H1 (cell line): Measurements from ENCODE around the gene RNF13. TPM values are rescaled to one million over a fixed set of nuclear protein-coding genes. Genes with fewer than 3 reads are reported as not detected.

Source experiments
- CTCF ChIA-PET: fragments of 300-600 bp; sonication (Branson Sonifier 250); formaldehyde crosslinking; loops from one replicate; lab custom pipeline; 2021; ENCODE audit not compliant: partially characterized antibody; lab: Charles Lee
- POLR2A ChIA-PET: fragments of 300-600 bp; sonication (Branson Sonifier 250); formaldehyde crosslinking; loops from one replicate; lab custom pipeline; 2021; ENCODE audit warnings: inconsistent platforms; ENCODE audit not compliant: partially characterized antibody; lab: Charles Lee
- DNase-seq, 2 experiments: peaks; one replicate each; pipeline versions ENCODE4 v3.0.0 to v3.0.0-alpha.2; 2010 to 2022; ENCODE audit warnings: low spot score in 2 of 2, low read depth in 1 of 2, mixed read lengths in 1 of 2
- FAIRE-seq: peaks from 2 replicates; lab custom pipeline; 2011; peaks lifted over from hg19 to GRCh38; lab: Jason Lieb, UNC
- H2AFZ ChIP-seq: 2 replicates; pipeline ENCODE4 v1.8.1; 2012; ENCODE audit warnings: low read length, inconsistent platforms
- H2AK5ac ChIP-seq: 2 replicates; pipeline ENCODE4 v1.6.1; 2013; ENCODE audit warnings: low read depth, low read length
- H2BK120ac ChIP-seq: replicated peaks from 2 replicates; pipeline ENCODE3; 2013; ENCODE audit warnings: low read depth, low read length, inconsistent platforms
- H2BK12ac ChIP-seq: 2 replicates; pipeline ENCODE4 v1.6.1; 2013; ENCODE audit warnings: low read depth, low read length
- H2BK15ac ChIP-seq: 2 replicates; pipeline ENCODE4 v1.6.1; 2013; ENCODE audit warnings: low read length
- H2BK20ac ChIP-seq: 2 replicates; pipeline ENCODE4 v1.6.1; 2013; ENCODE audit warnings: low read length
- H2BK5ac ChIP-seq: 2 replicates; pipeline ENCODE4 v1.6.1; 2013; ENCODE audit warnings: low read depth, low read length
- H3K14ac ChIP-seq: 2 replicates; pipeline ENCODE4 v1.6.1; 2013; ENCODE audit warnings: inconsistent platforms; ENCODE audit not compliant: insufficient read length
- H3K18ac ChIP-seq: 2 replicates; pipeline ENCODE4 v1.6.1; 2013; ENCODE audit warnings: low read length; ENCODE audit errors: extremely low read depth
- H3K23ac ChIP-seq: 2 replicates; pipeline ENCODE4 v1.6.1; 2013; ENCODE audit warnings: inconsistent platforms; ENCODE audit not compliant: insufficient read length
- H3K23me2 ChIP-seq: 2 replicates; pipeline ENCODE4 v1.6.1; 2013; ENCODE audit warnings: low read depth, low read length
- H3K27ac ChIP-seq: 2 replicates; pipeline ENCODE4 v1.6.1; 2011; ENCODE audit warnings: low read depth, low read length, inconsistent platforms
- H3K27me3 ChIP-seq, 4 experiments: replicated peaks in 1 of 4; 1 replicate in 1 of 4; 2 replicates in 3 of 4; pipeline versions ENCODE4 v1.6.1 to v1.8.1; 2011 to 2013; ENCODE audit warnings: low read length in 3 of 4, mild to moderate bottlenecking in 3 of 4, inconsistent platforms in 2 of 4, mixed read lengths in 2 of 4, moderate library complexity in 1 of 4; ENCODE audit not compliant: control insufficient read depth in 3 of 4, insufficient read depth in 3 of 4; ENCODE audit errors: extremely low read depth in 1 of 4
- H3K36me3 ChIP-seq, 4 experiments: 2 replicates each; pipeline versions ENCODE4 v1.6.1 to v1.8.1; 2011 to 2013; ENCODE audit warnings: mild to moderate bottlenecking in 4 of 4, low read length in 3 of 4, moderate library complexity in 2 of 4, control low read depth in 1 of 4, inconsistent platforms in 1 of 4; ENCODE audit not compliant: insufficient read depth in 4 of 4, control insufficient read depth in 2 of 4
- H3K4ac ChIP-seq: replicated peaks from 2 replicates; pipeline ENCODE3; 2013; ENCODE audit warnings: low read length, low read depth, mixed read lengths, inconsistent platforms; ENCODE audit not compliant: insufficient read length
- H3K4me1 ChIP-seq, 4 experiments: replicated peaks in 1 of 4; 1 replicate in 1 of 4; 2 replicates in 3 of 4; pipeline versions ENCODE4 v1.6.1 to v1.8.1; 2011 to 2013; ENCODE audit warnings: low read length in 3 of 4, inconsistent platforms in 2 of 4, mixed read lengths in 1 of 4; ENCODE audit not compliant: insufficient read depth in 4 of 4, control insufficient read depth in 3 of 4
- H3K4me2 ChIP-seq, 2 experiments: 2 replicates each; pipeline versions ENCODE4 v1.6.1 to v1.8.1; 2011 to 2013; ENCODE audit warnings: low read depth in 2 of 2, low read length in 2 of 2, control low read depth in 1 of 2, inconsistent platforms in 1 of 2, mild to moderate bottlenecking in 1 of 2; ENCODE audit not compliant: insufficient read depth in 1 of 2
- H3K4me3 ChIP-seq, 4 experiments: fragments of 200-600, 300-600 bp in 1 of 4; sonication (generic), shearing (Covaris generic), sonication (Bioruptor Twin) in 1 of 4; 2 replicates each; pipeline versions ENCODE4 v1.5.1 to v1.8.1; 2011 to 2016; ENCODE audit warnings: low read length in 4 of 4, low read depth in 3 of 4, control low read depth in 2 of 4, inconsistent platforms in 2 of 4, mild to moderate bottlenecking in 2 of 4, mixed read lengths in 1 of 4, moderate library complexity in 1 of 4; ENCODE audit not compliant: insufficient read depth in 2 of 4; ENCODE audit errors: extremely low read depth in 1 of 4
- H3K56ac ChIP-seq: replicated peaks from 2 replicates; pipeline ENCODE3; 2013; ENCODE audit warnings: low read depth, mild to moderate bottlenecking, mixed read lengths, low read length, inconsistent platforms; ENCODE audit not compliant: insufficient read length
- H3K79me1 ChIP-seq: 2 replicates; pipeline ENCODE4 v1.6.1; 2013; ENCODE audit warnings: low read depth, low read length, control low read depth
- H3K79me2 ChIP-seq, 2 experiments: 2 replicates each; pipeline versions ENCODE4 v1.6.1 to v1.8.1; 2012 to 2013; ENCODE audit warnings: low read length in 2 of 2, mild to moderate bottlenecking in 2 of 2, inconsistent platforms in 1 of 2; ENCODE audit not compliant: insufficient read depth in 2 of 2, control insufficient read depth in 1 of 2
- H3K9ac ChIP-seq, 4 experiments: replicated peaks in 1 of 4; 1 replicate in 1 of 4; 2 replicates in 3 of 4; pipeline versions ENCODE4 v1.6.1 to v1.8.1; 2011 to 2013; ENCODE audit warnings: low read depth in 3 of 4, low read length in 3 of 4, control low read depth in 2 of 4, mild to moderate bottlenecking in 2 of 4, moderate library complexity in 2 of 4, inconsistent platforms in 1 of 4; ENCODE audit errors: extremely low read depth in 1 of 4
- H3K9me3 ChIP-seq, 2 experiments: 2 replicates each; pipeline versions ENCODE4 v1.6.1 to v1.8.1; 2012 to 2013; ENCODE audit warnings: mild to moderate bottlenecking in 2 of 2, moderate library complexity in 2 of 2, control low read depth in 1 of 2, inconsistent platforms in 1 of 2, low read depth in 1 of 2, low read length in 1 of 2, mixed read lengths in 1 of 2; ENCODE audit not compliant: insufficient read depth in 2 of 2
- H4K20me1 ChIP-seq, 2 experiments: replicated peaks in 1 of 2; 2 replicates each; pipeline versions ENCODE3 to v1.8.1; 2011 to 2013; ENCODE audit warnings: inconsistent platforms in 2 of 2, low read length in 2 of 2, mild to moderate bottlenecking in 1 of 2; ENCODE audit not compliant: insufficient read depth in 2 of 2, control insufficient read depth in 1 of 2
- H4K5ac ChIP-seq: 2 replicates; pipeline ENCODE4 v1.6.1; 2013; ENCODE audit warnings: low read length, low read depth, mixed read lengths, inconsistent platforms; ENCODE audit not compliant: insufficient read length
- H4K8ac ChIP-seq: 2 replicates; pipeline ENCODE4 v1.8.0; 2013; ENCODE audit warnings: mild to moderate bottlenecking, moderate library complexity, low read length, inconsistent platforms; ENCODE audit not compliant: insufficient read depth; ENCODE audit errors: extremely low read depth
- H4K91ac ChIP-seq: replicated peaks from 2 replicates; pipeline ENCODE3; 2013; ENCODE audit warnings: low read length, mixed read lengths, inconsistent platforms; ENCODE audit not compliant: insufficient read length
- NANOG ChIP-seq: IDR thresholded peaks from 2 replicates; pipeline ENCODE4 v1.6.1; 2011; ENCODE audit warnings: low read length, low read depth, mild to moderate bottlenecking, inconsistent platforms; ENCODE audit not compliant: insufficient read depth, poor library complexity, severe bottlenecking
- SIN3A ChIP-seq, 2 experiments: IDR thresholded peaks in 1 of 2; conservative IDR thresholded peaks in 1 of 2; 2 replicates each; pipeline ENCODE4 v1.6.1; 2011 to 2012; ENCODE audit warnings: low read length in 2 of 2, improper control_type of control experiment in 1 of 2, low read depth in 1 of 2, mild to moderate bottlenecking in 1 of 2
- SP2 ChIP-seq: IDR thresholded peaks from 2 replicates; pipeline ENCODE4 v1.6.1; 2012; ENCODE audit warnings: mild to moderate bottlenecking, low read length, inconsistent platforms
- TAF1 ChIP-seq: IDR thresholded peaks from 2 replicates; pipeline ENCODE4 v1.6.1; 2011; ENCODE audit warnings: mild to moderate bottlenecking, low read depth, low read length
- TEAD4 ChIP-seq: IDR thresholded peaks from 2 replicates; pipeline ENCODE4 v1.6.1; 2012; ENCODE audit warnings: low read depth, low read length, inconsistent platforms, mixed read lengths
- ZNF274 ChIP-seq: IDR thresholded peaks from 2 replicates; pipeline ENCODE4 v1.7.0; 2012; ENCODE audit warnings: low read length, borderline replicate concordance; ENCODE audit errors: extremely low read depth
- polyA plus RNA-seq, 7 experiments: library from polyadenylated mRNA; depleted of rRNA in 3 of 7; stranded (reverse) in 5 of 7; unstranded in 2 of 7; fragments of >200 nt in 5 of 7; fragments of 200-250 nt in 2 of 7; gene quantifications; 1 replicate in 5 of 7; 2 replicates in 1 of 7; 4 replicates in 1 of 7; pipeline versions ENCODE4 v1.2.1 to v1.2.3, GENCODE V29; 2011 to 2013; ENCODE audit warnings: missing spikeins in 2 of 7, mixed read lengths in 2 of 7
- total RNA-seq: library from RNA; stranded (reverse); fragmentation: NEBNext Ultra II Directional; extraction: Animal tissue kit (Norgen Biotek cat#: 25700); gene quantifications from 2 replicates; pipeline ENCODE4 v1.2.1, GENCODE V29; 2021

RNF13 gene
- total and polyA plus RNA-seq, 2 of the 8 experiments (the other 6 are each of a cell fraction or from before 2014, with no cell fraction given), result 19.4 to 35.4 TPM

DNA sequence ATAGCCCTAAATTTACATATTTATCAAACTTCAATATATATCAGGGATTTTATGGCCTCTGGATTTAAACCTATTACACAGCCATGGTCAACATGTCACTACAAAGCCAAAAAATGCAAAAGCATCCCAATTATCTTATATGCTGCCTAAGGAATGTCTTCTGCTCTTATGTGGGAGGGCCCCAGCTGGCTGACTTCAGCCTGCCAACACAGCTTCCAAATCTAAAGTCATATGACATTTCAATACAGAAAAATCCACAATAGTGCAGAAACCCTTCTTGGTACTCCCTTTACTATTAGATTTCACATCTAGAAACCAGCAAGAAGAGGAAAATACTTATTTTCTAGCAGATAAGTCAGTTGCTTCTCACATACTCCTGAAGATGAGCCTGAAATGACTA is 151.3 kb downstream of the RNF13 start:
- Histone ChIP-seq H3K14ac (no peak overlapping the region), H3K27me3 (no peaks in the 10 kb centered on the region), H3K56ac (no peak overlapping the region), H4K91ac (no peak overlapping the region), H2BK20ac (no peak overlapping the region), H3K23ac (no peak overlapping the region), H3K9me3 (no peaks in the 10 kb centered on the region), H4K20me1 (peaks cover 11 to 18% of the 10 kb centered on the region in 2 experiments), H3K27ac (no peak overlapping the region), H3K18ac (no peak overlapping the region), H2BK12ac (no peak overlapping the region), H2BK120ac (no peak overlapping the region), H3K4me3 (no peak overlapping the region), H3K79me2 (peaks cover 10 to 85% of the 10 kb centered on the region in 2 experiments; a peak in 3 of 4 replicates), H3K79me1 (no peaks in the 10 kb centered on the region; the same call in 1 of the 2 replicates), H2AK5ac (no peak overlapping the region), H2AFZ (no peak overlapping the region), H3K4me1 (peaks cover 0 to 12% (median 3%) of the 10 kb centered on the region in 4 experiments; a peak in 4 of 7 replicates)
- FAIRE-seq, result no peak
- POLR2A ChIA-PET, result interaction anchor here (0.9 to 4.6 kb wide), 5 partner anchors 10 to 255 kb away, joined by 3 to 14 read pairs (median 4); no protein-coding TSS in a partner anchor
- CTCF ChIA-PET, result interaction anchor here (0.6 to 9.2 kb wide), 8 partner anchors 27 to 275 kb away, joined by 3 to 75 read pairs (median 4); no protein-coding TSS in a partner anchor
- TF ChIP-seq SIN3A (conservative IDR thresholded peaks at IDR 0.05 in 1 of 2, IDR thresholded peaks at IDR 0.05 in 1 of 2; ENCODE audit: low read depth in 1 of 2, low read length in 2 of 2) (no peak), ZNF274 (no peak), TAF1 (no peak), NANOG (no peak), TEAD4 (no peak), SP2 (no peak)
- TF ChIP-seq, all 59 proteins: peak for 0
- no peak overlapping the region for H2BK15ac ChIP-seq
- H4K5ac ChIP-seq, result no peak overlapping the region
- H3K23me2 ChIP-seq, result peaks cover 4% of the 10 kb centered on the region
- no peak for DNase-seq
- no peak overlapping the region for H3K4ac ChIP-seq
- H3K36me3 ChIP-seq, result peaks cover 6 to 75% (median 29%) of the 10 kb centered on the region in 4 experiments
- no peak overlapping the region for H3K4me2 ChIP-seq
- H3K9ac ChIP-seq, result no peak overlapping the region
- H4K8ac ChIP-seq, result no peak overlapping the region
- H2BK5ac ChIP-seq, result no peak overlapping the region
